ENCODE measurements around the gene TXNDC16. TPM values are rescaled to one million over a fixed set of nuclear protein-coding genes. Genes with fewer than 3 reads are reported as not detected.

Gene TXNDC16
- polyA plus RNA-seq, 1 donor (not counting 4 experiments of a cell fraction or from before 2014, with no cell fraction given), result 1.9 TPM

GRCh38 chr14:52405314-52405713 lies 147.0 kb downstream of the TXNDC16 start:
- H3K4me2 ChIP-seq (ENCODE audit: control insufficient read depth, extremely low read depth, insufficient read depth, low read depth, low read length), result no peak overlapping the region
- peaks cover 4% of the 10 kb centered on the region for H3K27me3 ChIP-seq (ENCODE audit: control insufficient read depth, extremely low read depth, insufficient read depth, low read length)
- DNase-seq (ENCODE audit: low read depth, low spot score), result no peak
- H3K4me3 ChIP-seq (ENCODE audit: control insufficient read depth in 2 of 3, extremely low read depth in 1 of 3, insufficient read depth in 2 of 3, low read depth in 1 of 3, low read length in 3 of 3), result no peak overlapping the region
- no peaks in the 10 kb centered on the region for H4K20me1 ChIP-seq (ENCODE audit: control insufficient read depth, extremely low read depth, insufficient read depth, low read length)
- no peak for TF ChIP-seq EZH2 (IDR thresholded peaks at IDR 0.05; ENCODE audit: low read length)
- TF ChIP-seq CTCF (optimal IDR thresholded peaks at IDR 0.05 in 1 of 3, IDR thresholded peaks at IDR 0.05 in 1 of 3, conservative IDR thresholded peaks at IDR 0.05 in 1 of 3; ENCODE audit: extremely low read depth in 1 of 3, insufficient read depth in 2 of 3, low read length in 3 of 3), result no peak
- no peak overlapping the region for H3K27ac ChIP-seq (ENCODE audit: control insufficient read depth, insufficient read depth, low read length)
- H3K9me3 ChIP-seq (ENCODE audit: control insufficient read depth, low read depth, low read length), result no peaks in the 10 kb centered on the region
- dilution Hi-C loops (cut with MboI; ENCODE audit: extremely low pct_ligation_motif_present, low sequenced_read_pairs), result no loop called here
- FAIRE-seq, result no peak
- no peaks in the 10 kb centered on the region for H3K9me1 ChIP-seq (ENCODE audit: control insufficient read depth, extremely low read depth, insufficient read depth, low read length)
- no peak overlapping the region for H3K9ac ChIP-seq (ENCODE audit: control insufficient read depth, extremely low read depth, insufficient read depth, low read length)
- H2AFZ ChIP-seq (ENCODE audit: control insufficient read depth, low read length), result no peak overlapping the region
- H3K79me2 ChIP-seq (ENCODE audit: control insufficient read depth, insufficient read depth, low read length), result no peaks in the 10 kb centered on the region
- H3K36me3 ChIP-seq (ENCODE audit: control insufficient read depth in 2 of 2, extremely low read depth in 1 of 2, insufficient read depth in 2 of 2, low read length in 2 of 2), result no peaks in the 10 kb centered on the region
- H3K4me1 ChIP-seq (ENCODE audit: control insufficient read depth, extremely low read depth, insufficient read depth, low read length), result no peaks in the 10 kb centered on the region

GRCh38 chr14:52402812-52403526 lies 149.3 kb downstream of the TXNDC16 start:
- DNase-seq (ENCODE audit: low read depth, low spot score) (no peak), FAIRE-seq (no peak)
- Histone ChIP-seq H3K27me3 (ENCODE audit: control insufficient read depth, extremely low read depth, insufficient read depth, low read length) (peaks cover 4% of the 10 kb centered on the region), H4K20me1 (ENCODE audit: control insufficient read depth, extremely low read depth, insufficient read depth, low read length) (no peaks in the 10 kb centered on the region), H3K36me3 (ENCODE audit: control insufficient read depth in 2 of 2, extremely low read depth in 1 of 2, insufficient read depth in 2 of 2, low read length in 2 of 2) (no peaks in the 10 kb centered on the region), H3K4me3 (ENCODE audit: control insufficient read depth in 2 of 3, extremely low read depth in 1 of 3, insufficient read depth in 2 of 3, low read depth in 1 of 3, low read length in 3 of 3) (no peak overlapping the region), H3K4me2 (ENCODE audit: control insufficient read depth, extremely low read depth, insufficient read depth, low read depth, low read length) (no peak overlapping the region), H3K9me3 (ENCODE audit: control insufficient read depth, low read depth, low read length) (no peaks in the 10 kb centered on the region), H3K4me1 (ENCODE audit: control insufficient read depth, extremely low read depth, insufficient read depth, low read length) (no peaks in the 10 kb centered on the region), H3K79me2 (ENCODE audit: control insufficient read depth, insufficient read depth, low read length) (no peaks in the 10 kb centered on the region), H3K9ac (ENCODE audit: control insufficient read depth, extremely low read depth, insufficient read depth, low read length) (no peak overlapping the region), H2AFZ (ENCODE audit: control insufficient read depth, low read length) (no peak overlapping the region), H3K27ac (ENCODE audit: control insufficient read depth, insufficient read depth, low read length) (no peak overlapping the region), H3K9me1 (ENCODE audit: control insufficient read depth, extremely low read depth, insufficient read depth, low read length) (no peaks in the 10 kb centered on the region)
- TF ChIP-seq EZH2 (IDR thresholded peaks at IDR 0.05; ENCODE audit: low read length) (no peak), CTCF (optimal IDR thresholded peaks at IDR 0.05 in 1 of 3, IDR thresholded peaks at IDR 0.05 in 1 of 3, conservative IDR thresholded peaks at IDR 0.05 in 1 of 3; ENCODE audit: extremely low read depth in 1 of 3, insufficient read depth in 2 of 3, low read length in 3 of 3) (no peak)
- dilution Hi-C loops (cut with MboI; ENCODE audit: extremely low pct_ligation_motif_present, low sequenced_read_pairs), result no loop called here

Measured in keratinocyte (primary cell).